ENCODE results near the gene MRPS27.

Gene MRPS27

GRCh38 chr5:72244862-72245371 is 75.1 kb downstream of the MRPS27 start:
- Mint-ChIP-seq H3K4me3 (no peak overlapping the region), H3K36me3 (ENCODE audit: low read depth) (no peaks in the 10 kb centered on the region), H3K4me1 (peaks cover 53% of the 10 kb centered on the region)

GRCh38 chr5:72243706-72244105 is 76.3 kb downstream of the MRPS27 start:
- Mint-ChIP-seq H3K27me3 (ENCODE audit: low read depth) (no peaks in the 10 kb centered on the region), H3K4me1 (peaks cover 49% of the 10 kb centered on the region), H3K9me3 (no peaks in the 10 kb centered on the region), H3K4me3 (no peak overlapping the region), H3K36me3 (ENCODE audit: low read depth) (no peaks in the 10 kb centered on the region), H3K27ac (no peak overlapping the region)
- TF ChIP-seq CTCF (IDR thresholded peaks at IDR 0.05; ENCODE audit: unreplicated experiment in 3 of 3), result no peak

More at GRCh38 chr5:72244862-72245371, 75.1 kb downstream of the MRPS27 start:
- Mint-ChIP-seq H3K27ac (peak overlapping the region in 2 of 3 experiments; percentile 29 to 60), H3K27me3 (ENCODE audit: low read depth) (no peaks in the 10 kb centered on the region), H3K9me3 (no peaks in the 10 kb centered on the region)
- TF ChIP-seq CTCF (IDR thresholded peaks at IDR 0.05; ENCODE audit: unreplicated experiment in 3 of 3), result peak; percentile 25 to 42 (median 26)

- H3K27me3 Mint-ChIP-seq (ENCODE audit: low read depth), result no peaks in the 10 kb centered on the region
- no peak overlapping the region for H3K4me3 Mint-ChIP-seq
- no peak for TF ChIP-seq CTCF (IDR thresholded peaks at IDR 0.05; ENCODE audit: unreplicated experiment in 3 of 3)
- no peaks in the 10 kb centered on the region for H3K9me3 Mint-ChIP-seq
- no peaks in the 10 kb centered on the region for H3K36me3 Mint-ChIP-seq (ENCODE audit: low read depth)
- H3K27ac Mint-ChIP-seq, result peak overlapping the region; percentile 41 to 86 (median 47)
- H3K4me1 Mint-ChIP-seq, result peaks cover 43% of the 10 kb centered on the region
These were observed 77.1 kb downstream of the MRPS27 start for GRCh38 chr5:72242796-72243475.

GRCh38 chr5:72241346-72242003 is 78.6 kb downstream of the MRPS27 start:
- Mint-ChIP-seq H3K4me1 (peaks cover 33% of the 10 kb centered on the region), H3K27me3 (ENCODE audit: low read depth) (no peaks in the 10 kb centered on the region), H3K4me3 (no peak overlapping the region), H3K27ac (peak overlapping the region in 2 of 3 experiments; percentile 41 to 56), H3K36me3 (ENCODE audit: low read depth) (peaks cover 8% of the 10 kb centered on the region), H3K9me3 (no peaks in the 10 kb centered on the region)
- TF ChIP-seq CTCF (IDR thresholded peaks at IDR 0.05; ENCODE audit: unreplicated experiment in 3 of 3), result no peak

- Mint-ChIP-seq H3K4me3 (no peak overlapping the region), H3K9me3 (no peaks in the 10 kb centered on the region), H3K27me3 (ENCODE audit: low read depth) (no peaks in the 10 kb centered on the region), H3K4me1 (peaks cover 16% of the 10 kb centered on the region), H3K27ac (peak overlapping the region; percentile 11 to 81 (median 65)), H3K36me3 (ENCODE audit: low read depth) (peaks cover 10% of the 10 kb centered on the region)
- no peak for TF ChIP-seq CTCF (IDR thresholded peaks at IDR 0.05; ENCODE audit: unreplicated experiment in 3 of 3)
These were observed 81.2 kb downstream of the MRPS27 start for GRCh38 chr5:72238712-72239445.
